HG03064 (cell line): ENCODE measurements around the gene ITLN1.
"Not testable (repeated sequence)": the region's sequence is repeated elsewhere in the genome, so short reads cannot be mapped to it uniquely, and the experiment has no call there.

Experiments
- ATAC-seq: cut with Tn5 transposase; IDR thresholded peaks from one replicate; pipeline ENCODE4 v1.9.1; 2021; ENCODE audit warnings: low read depth; ENCODE audit not compliant: unreplicated experiment

Gene ITLN1

DNA sequence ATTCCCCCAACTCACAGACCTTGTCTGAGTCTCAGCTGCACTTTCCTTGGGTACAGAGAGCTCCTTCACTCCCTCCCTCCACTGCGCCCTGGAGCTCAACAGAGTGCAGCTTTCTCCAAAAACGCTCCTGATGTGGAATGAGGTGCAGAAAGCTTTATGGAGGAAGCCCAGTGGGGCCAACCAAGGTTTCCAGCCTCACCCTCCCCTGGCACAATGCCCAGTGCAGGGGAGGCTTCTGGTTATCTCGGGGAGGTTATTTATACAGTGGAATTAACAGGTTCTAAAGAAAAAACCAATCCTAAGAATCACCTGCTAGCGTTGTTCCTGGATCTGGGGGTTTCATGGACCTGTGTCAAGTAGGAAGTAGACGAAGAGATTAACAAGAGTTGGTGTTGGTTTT is at the start of gene ITLN1:
Gene ITLN1 (minus strand): TSS at position 139 of the 400 bp plus-strand sequence. CDS start 303 bp downstream, outside the sequence.
- no peak for ATAC-seq

DNA sequence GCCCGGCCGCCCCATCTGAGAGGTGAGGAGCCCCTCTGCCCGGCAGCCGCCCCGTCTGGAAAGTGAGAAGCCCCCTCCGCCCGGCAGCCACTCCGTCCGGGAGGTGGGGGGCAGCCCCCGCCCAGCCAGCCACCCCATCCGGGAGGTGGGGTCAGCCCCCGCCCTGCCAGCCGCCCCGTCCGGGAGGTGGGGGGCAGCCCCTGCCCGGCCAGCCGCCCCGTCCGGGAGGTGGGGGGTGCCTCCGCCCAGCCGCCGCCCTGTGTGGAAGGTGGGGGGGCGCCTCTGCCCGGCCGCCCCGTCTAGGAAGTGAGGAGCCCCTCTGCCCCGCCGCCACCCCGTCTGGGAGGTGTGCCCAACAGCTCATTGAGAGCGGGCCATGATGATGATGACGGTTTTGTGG is 48.3 kb upstream of the ITLN1 start:
- not testable (repeated sequence) for ATAC-seq

DNA sequence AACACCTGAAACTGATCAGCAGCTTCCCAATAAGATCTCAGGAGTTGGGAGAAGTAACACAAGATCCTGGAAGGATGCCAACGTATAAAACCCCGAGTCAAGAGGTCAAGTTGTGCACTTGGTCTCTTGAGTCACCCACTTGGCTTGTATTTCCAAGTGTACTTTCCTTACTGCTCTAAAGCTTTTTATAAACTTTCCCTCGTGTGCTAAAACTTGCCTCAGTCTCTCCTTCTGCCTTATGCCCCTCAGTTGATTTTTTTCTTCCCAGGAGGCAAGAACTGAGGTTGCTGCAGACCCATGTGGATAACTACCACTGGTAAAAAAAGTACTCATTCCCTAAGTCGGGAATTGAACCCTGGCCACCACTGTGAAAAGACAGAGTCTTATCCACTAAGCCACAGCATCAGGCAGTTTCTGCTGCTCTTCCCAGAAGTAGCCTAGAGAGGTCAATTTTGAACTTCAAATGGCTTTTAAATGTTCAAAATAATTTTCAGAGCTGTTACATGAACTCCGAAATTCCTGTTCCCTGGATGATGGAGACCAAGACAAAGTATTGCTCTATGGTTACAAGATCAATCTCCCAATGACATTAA is 40.8 kb upstream of the ITLN1 start:
- ATAC-seq: no peak

DNA sequence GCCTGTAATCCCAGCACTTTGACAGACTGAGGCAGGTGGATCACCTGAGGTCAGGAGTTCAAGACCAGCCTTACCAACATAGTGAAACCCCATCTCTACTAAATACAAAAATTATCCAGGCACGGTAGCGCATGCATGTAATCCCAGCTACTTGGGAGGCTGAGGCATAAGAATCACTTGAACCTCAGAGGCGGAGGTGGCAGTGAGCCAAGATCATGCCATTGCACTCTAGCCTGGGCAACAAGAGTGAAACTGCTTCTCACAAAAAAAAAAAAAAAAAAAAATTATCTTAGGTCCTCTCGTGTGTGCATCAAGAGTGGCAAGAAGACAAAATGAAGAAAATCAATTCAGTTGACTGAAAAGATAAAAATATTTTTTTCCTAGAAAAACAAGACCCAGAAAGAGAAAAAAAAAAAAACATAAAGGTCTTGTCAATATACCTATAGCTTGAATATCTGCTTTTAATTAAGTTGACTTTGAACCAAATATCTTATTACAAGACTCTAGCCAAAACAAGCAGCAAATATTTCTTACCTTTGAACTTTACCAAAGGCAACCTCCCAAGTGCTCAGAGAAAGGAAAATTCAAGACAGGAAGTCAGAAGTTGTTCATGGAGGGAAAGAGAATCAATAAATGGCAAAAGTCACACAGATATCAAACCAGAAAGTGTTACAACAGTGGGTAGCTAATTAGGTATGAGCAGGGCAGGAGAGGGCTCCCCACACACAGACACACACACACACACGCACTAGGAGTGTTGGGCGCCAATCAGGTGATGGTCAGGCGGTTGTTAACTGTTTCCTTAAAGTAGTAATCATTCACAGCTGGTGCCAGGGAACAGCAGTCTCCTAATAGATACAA is 40.0 kb upstream of the ITLN1 start:
- no peak for ATAC-seq

DNA sequence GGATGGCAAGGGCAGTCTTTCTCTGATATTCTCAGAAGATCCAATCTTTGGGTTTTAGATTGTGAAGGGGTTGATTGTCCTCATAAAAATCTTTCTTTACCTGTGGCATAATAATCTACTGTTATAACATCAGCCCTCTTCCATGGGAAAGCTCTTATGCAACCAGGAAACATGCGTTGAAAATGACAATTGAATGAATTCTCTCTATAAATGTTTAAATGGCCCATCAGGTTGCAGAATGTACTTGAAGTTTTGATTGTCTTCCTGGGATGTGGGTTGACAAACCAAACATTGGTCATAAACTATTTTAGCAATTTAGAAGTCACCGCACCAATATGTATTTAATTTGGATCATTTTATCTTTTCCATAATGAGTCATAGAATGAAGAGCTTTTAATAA is 31.7 kb upstream of the ITLN1 start:
- ATAC-seq: no peak

DNA sequence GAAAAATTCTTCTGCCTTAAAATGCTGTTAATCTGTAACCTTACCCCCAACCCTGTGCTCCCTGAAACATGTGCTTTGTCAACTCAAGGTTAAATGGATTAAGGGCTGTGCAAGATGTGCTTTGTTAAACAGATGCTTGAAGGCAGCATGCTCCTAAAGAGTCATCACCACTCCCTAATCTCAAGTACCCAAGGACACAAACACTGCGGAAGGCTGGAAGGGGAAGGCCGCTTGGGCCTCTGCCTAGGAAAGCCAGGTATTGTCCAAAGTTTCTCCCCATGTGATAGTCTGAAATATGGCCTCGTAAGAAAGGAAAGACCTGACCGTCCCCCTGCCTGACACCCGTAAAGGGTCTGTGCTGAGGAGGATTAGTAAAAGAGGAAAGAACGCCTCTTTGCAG is 28.2 kb upstream of the ITLN1 start:
- ATAC-seq: not testable (repeated sequence)

DNA sequence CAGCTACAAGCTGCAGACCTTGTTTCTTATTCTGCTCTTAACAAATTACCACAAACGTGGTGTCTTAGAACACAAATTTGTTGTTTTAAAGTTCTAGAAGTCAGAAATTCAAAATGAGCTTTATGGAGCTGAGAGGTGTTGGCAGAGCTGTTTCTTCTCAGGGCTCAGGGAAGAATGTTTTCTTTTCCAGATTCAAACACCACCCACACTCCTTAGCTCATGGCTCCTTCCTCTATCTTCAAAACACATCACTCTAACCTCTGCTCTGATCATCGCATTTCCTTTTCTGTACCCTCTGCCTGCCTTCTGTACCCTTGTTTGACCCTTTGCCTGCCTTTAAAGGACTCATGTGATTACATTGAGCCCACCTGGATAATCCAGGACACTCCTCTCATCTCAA is 26.9 kb upstream of the ITLN1 start:
- no peak for ATAC-seq

DNA sequence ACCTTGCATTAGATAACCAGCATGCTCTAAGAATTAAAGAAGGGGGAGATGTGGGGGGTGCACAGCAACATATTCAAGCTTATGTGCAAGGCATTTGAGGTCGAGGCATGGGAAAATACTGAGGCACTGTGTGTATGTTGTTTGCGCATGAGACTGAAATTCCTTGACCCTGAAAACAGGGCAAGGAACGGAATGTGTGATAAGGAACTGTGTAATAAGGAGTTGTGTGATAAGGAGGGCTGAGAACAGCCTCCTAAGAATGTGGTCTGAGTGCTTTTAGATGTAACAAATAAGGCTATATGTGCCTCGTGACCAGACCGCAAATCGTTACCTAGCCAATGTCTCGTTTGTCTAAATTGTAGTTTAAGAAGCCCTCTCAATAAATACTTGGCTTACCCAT is 26.5 kb upstream of the ITLN1 start:
- no peak for ATAC-seq

DNA sequence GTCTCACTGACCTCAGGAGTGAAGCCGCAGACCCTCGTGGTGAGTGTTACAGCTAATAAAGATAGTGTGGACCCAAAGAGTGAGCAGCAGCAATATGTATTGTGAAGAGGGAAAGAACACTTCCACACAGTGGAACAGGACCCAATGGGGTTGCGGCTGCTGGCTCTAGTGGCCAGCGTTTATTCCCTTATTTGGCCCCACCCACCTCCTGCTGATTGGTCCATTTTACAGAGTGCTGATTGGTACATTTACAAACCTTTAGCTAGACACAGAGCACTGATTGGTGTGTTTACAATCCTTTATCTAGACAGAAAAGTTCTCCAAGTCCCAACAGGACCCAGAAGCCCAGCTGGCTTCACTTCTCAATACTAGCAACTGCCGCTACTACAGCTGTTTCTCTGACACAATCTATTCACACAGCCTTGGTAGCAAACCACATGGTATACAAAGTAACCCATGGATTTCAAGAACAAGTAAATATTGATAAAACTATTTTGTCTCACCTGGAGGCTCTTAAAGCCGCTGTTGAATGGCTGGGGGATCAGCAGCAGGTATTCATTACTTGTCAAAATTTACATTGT is 25.3 kb upstream of the ITLN1 start:
- no peak for ATAC-seq

DNA sequence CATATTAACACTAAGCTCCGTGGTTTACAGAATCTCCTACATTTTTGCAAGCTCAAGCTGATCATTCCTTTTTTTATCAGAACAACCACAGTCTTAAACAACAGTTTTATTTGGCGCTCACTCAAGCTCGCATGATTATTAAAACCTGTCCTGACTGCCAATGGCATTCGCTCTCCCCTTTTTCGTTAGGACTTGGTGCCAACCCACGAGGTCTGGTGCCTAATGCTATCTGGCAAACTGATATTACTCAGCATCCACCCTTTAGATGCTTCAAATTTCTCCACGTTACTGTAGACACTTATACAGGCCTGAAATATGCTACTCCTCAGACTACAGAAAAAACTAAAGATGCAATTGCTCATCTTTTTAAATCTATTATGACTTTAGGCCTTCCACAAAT is 23.0 kb upstream of the ITLN1 start:
- ATAC-seq: no peak

DNA sequence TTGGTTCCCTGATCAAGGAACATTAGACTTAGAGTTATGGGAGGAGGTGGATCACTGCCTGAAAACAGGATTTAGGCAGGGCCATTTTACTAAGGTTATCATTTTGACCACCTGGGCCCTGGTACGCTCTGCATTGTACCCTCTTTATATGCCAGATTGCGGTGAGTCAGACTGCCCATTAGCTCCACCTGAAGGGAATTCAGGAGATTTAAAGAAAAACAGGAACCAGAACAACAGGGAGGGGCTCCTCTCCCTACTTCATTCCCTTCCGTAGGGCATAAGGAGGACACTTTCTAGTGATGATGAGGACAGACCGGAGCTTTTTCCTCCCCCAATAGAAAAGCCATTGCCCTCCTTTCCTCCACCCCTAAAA is 20.6 kb upstream of the ITLN1 start:
- ATAC-seq: no peak

DNA sequence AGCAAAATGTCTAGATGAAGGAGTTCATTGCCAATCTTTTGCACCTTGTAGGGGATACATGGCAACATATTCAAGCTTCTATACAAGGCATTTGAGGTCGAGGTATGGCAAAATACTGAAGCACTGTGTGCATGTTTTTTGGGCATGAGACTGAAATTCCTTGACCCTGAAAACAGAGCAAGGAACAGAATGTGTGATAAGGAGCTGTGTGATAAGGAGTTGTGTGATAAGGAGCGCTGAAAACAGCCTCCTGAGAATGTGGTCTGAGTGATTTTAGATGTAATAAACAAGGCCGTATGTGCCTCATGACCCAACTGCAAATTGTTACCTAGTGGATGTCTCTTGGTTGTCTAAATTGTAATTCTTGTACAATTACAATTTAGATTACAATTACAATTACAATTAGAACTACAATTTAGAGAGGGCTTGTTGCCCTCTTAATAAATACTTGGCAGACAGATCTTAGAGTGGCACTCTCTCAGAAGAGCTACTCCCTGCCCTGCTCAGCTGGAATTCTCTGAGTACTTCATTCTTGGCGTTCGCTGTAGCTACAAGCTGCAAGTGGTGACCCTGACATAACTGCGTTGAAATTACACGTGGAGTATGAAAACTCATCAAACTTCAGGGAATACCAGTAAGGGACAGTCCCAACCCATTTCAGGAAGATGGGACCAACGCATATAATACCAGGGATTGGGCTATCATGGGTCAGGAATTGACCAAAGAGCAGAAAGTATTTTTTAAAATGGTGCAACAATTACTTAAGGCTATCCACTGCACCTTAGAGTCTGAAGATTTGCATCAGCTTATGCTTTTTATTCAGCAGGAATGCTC is 20.0 kb upstream of the ITLN1 start:
- no peak for ATAC-seq

DNA sequence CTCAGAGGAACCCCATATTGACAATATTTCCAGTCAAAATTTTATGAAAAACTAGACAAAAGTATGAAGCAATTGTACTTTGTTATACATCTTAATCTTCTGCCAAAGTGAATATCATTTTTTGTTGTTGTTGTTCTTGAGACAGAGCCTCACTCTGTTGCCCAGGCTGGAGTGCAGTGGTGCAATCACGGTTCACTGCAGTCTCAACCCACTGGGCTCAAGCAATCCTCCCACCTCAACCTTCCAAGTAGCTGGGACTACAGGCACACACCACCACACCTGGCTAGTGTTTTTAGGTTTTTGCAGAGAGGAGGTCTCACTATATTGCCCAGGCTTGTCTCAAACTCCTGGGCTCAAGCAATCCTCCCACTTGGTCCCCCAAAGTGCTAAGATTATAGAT is 17.3 kb upstream of the ITLN1 start:
- ATAC-seq: not testable (repeated sequence)

DNA sequence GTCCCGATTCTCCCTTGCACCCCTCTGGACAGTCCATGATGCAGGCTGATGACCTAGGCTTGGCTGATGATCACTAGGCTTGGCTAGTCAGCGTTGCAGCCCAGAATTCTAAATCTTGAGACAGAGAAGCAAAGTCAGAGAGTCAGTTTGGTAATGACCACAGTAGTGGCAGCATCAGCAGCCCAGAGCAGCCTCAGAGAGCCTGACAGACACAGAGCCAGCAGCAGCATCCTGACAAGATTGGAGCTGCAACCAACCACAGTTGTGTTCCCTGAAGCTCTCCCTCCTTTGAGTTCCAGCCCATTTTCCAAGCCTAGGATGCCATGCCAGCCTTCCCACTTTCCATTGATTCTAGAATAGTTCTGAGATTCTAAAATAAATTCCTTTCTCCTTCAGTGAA is 16.8 kb upstream of the ITLN1 start:
- no peak for ATAC-seq

DNA sequence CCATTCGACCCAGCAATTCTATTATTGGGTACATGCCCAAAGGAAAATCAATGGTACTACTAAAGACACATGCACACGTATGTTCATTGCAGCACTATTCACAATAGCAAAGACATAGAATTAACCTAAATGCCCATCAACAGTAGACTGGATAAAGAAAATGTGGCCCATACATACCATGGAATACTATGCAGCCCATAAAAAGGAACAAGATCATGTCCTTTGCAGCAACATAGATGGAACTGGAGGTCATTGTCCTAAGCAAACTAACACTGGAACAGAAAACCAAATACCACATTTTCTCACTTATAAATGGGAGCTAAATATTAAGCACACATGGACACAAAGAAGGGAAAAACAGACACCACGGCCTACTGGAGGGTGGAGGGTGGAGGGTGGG is 15.7 kb upstream of the ITLN1 start:
- ATAC-seq: not testable (repeated sequence)

DNA sequence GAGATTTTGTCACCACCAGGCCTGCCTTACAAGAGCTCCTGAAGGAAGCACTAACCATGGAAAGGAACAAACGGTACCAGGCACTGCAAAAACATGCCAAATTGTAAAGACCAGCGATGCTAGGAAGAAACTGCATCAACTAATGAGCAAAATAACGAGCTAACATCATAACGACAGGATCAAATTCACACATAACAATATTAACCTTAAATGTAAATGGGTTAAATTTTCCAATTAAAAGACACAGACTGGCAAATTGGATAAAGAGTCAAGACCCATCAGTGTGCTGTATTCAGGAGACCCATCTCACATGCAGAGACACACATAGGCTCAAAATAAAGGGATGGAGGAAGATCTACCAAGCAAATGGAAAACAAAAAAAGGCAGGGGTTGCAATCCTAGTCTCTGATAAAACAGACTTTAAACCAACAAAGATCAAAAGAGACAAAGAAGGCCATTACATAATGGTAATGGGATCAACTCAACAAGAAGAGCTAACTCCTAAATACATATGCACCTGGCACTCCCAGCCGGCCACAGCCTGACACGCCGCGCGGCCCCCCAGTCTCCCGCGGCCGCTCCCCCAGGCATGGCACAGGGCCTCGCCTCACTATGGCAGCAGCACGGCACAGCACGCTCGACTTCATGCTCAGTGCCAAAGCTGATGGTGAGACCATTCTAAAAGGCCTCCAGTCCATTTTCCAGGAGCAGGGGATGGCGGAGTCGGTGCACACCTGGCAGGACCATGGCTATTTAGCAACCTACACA is 9.6 kb upstream of the ITLN1 start:
- ATAC-seq: not testable (repeated sequence)

DNA sequence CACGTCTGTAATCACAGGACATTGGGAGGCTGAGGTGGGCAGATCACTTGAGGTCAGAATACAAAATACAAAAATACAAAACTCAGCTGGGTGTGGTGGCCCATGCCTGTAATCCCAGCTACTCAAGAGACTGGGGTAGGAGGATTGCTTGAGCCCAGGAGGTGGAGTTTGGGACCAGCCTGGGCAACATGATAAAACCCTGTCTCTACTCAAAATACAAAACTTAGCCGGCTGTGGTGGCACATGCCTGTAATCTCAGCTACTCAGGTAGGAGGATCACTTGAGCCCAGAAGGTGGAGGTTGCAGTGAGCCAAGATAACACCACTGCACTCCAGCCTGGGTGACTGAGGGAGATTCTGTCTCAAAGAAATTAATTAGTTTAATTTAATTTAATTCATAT is 6.5 kb upstream of the ITLN1 start:
- ATAC-seq: no peak

DNA sequence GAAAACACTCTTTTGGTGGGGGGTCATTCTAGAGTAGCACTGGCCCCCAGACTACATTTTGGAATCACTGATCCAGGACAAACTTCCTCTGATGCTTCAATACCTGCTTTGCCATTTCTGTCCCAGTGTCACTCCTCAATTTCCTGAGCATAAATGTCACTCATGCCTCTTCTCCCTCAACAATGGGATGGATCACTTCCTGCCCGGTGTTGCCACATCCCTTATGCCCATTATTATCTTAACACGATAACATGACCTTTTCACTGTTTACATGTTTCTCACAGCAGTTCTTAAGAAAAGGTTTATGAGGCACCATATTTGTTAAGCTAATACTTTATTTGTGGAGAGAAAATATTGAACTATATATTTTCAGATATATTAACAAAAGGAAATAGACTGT is 3.9 kb upstream of the ITLN1 start:
- no peak for ATAC-seq

DNA sequence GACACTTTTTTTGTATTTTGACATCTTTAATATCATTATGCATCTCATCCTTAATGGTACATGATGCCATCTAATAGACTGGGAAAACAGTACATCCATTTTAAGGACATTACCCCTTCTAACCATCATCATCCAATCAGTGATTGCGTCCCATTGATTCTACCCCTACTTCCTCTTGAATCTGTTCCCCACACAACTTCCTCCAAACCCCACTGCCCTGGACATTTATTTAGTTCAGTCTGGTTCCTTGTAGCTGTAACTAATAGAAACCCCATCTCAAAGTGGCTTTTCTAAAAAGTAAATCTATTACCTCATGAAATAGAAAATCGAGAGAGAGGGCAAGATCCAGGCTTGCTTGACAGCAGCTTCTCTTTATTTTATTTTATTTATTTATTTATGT is 2.1 kb upstream of the ITLN1 start:
- ATAC-seq: no peak

DNA sequence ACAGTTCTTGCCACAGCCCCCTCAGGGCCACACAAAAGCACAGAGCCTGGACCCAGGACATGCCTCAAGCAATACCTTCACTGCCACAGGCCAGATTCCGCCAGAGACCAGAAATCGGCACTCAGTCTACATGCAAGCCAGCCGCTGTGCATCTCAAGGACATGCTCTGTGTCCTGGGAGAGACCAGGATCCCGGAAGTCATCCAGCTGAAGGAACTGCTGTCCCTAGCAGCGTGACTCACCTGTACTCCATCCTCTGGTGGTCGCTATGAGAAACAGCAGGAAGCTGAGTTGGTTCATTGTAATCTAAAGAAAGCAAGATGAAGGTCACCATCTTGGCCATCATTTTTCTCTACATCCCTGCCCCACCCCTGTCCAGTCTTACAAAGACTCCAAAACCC is 401 bp downstream of the ITLN1 start:
- no peak for ATAC-seq
